Myocyte (in vitro differentiated cells): ENCODE measurements around the gene TBC1D7. TPM values are rescaled to one million over a fixed set of nuclear protein-coding genes. Genes with fewer than 3 reads are reported as not detected.
A peak's percentile ranks its signal among the peaks of the same experiment; 100 is the strongest.

Experiments used
- DNase-seq: peaks from one replicate; pipeline ENCODE4 v3.0.0-alpha.2; 2012; ENCODE audit warnings: low read depth
- total RNA-seq: library from RNA; depleted of rRNA; stranded (reverse); fragments of >200 nt; gene quantifications from 2 replicates; pipeline ENCODE4 v1.2.3, GENCODE V29; 2014

TBC1D7 gene
- total RNA-seq, 1 donor from 2014 or later, result 15.2 TPM

DNA sequence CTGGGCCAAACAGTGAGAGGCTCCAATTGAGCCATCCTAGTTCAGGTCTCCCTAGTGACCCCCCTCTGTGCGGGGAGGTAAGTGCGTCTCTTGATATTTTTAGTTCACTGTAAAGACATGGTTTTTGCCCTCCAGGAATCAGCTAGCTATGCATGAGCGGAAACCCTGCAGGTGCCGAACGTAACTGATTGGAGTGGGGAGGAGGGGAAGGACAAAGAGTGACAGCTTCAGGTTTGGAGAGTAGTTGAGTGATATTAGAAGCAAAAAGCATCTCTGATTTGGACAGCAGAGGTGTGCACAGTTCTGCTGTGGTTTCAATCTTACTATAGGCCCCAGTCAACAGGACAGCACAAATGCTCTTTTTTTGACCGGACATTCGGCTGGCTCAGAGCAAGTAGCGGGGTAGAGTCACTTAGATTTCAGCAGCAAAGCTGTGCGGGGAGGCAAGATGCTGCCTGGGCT, 31.8 kb downstream of the TBC1D7 start:
- DNase-seq, result no peak

DNA sequence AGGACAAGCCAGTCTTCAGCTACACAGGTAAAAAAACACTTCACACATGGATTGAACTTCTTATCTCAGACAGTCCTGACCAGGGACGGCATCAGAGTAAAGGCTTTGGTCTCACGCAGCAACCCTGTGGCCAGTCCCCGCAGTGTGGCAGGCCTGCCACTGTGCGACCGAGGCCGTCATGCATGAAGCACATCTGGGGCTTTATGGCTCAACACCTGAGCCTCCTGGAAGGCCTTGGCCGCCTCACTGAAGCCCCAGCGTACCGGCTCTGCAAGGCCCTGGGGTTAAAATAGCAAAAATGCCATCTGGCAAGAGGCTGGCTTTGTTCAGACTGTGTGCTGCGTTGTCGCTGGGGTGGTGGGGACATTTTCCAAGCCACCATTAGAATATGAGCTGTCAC, 32.8 kb downstream of the TBC1D7 start:
- no peak for DNase-seq

DNA sequence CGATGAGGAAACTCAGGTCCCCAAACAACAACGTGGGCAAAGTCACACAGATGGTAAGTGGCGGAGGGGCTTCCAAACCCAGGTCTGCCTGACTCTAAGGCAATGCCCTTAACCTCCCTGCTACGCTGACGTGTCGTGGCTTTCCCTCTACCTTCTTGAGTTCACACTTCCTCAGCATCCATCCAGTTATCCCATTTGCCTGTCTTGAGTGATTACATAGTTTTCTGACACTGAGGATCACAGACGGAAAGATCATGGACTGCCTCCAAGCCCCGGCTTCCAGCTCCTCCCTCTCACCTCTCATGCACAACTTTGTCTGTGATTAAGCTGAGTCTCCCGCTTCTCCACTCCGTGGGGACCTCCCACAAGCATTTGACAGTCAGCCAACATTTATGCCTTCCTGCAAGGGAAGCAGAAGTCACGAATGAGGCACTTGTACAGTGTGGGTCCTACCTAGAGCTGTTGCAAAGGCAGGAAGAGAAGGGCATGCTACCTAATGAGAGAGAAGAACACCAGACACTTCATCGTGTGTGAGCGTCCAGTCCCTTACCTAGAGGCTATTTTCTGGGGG, 33.8 kb downstream of the TBC1D7 start:
- no peak for DNase-seq

DNA sequence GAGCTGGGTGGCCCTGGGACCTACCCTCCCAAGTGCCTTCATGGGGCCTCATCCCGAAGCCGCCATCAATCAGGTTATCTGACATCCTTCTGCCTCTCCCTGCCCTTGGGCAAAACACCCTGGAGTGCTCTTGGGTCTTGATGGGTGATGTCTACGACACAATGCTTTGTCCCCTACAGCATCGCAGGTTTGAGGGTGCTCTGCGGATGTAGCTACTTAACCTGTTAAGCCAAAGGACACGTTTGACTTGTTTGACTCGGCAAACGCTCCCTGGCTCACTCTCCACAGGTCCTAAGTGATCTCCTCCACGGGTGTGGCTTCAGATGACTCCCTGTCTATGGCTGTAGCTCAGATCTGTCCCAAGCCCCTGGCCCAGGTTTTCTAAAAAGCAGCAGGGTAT, 35.6 kb downstream of the TBC1D7 start:
- DNase-seq, result no peak

DNA sequence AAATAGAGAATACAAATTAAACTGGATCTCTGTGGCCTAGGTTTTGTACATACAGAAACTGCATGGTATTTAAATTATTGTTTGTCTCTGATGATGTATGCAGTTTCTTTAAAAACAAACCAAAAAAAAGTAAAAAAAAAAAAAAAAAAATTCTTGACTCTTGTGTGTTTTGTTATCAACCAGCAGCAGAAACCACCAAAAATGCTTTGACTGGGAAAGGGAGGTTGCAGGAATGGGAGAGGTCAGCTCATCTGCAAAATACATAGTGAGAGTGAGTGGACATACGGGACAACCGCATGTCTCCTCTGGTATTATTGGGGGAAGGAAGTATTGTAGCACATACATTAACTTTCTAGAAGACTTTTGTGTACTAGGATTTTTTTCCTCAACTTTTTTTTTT, 38.0 kb downstream of the TBC1D7 start:
- DNase-seq, result no peak

DNA sequence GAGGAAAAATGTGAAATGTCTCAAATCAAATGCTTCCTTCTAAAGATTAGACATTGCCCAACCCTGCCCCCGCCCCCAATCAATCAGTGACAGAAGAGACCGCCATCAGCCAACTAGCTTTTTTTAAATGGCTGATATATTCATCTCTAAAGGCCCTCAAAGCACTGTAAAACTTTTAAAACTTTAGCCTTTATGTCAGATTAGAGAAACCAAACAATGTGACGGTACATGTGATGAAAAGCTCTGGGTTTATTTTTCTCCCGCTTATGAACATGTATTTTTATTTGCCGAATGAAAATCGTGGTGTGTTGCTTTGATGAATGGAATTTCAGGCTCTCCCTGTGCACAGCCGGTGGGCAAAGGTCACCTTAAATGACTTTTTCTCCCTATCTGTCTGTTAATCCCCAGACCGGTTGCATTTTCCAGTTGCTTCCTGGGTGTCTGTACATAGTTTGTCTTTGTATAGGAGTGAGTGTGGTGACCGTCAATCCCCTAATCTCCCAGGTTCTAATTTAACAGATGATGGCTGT, 38.5 kb downstream of the TBC1D7 start:
- DNase-seq, result no peak

DNA sequence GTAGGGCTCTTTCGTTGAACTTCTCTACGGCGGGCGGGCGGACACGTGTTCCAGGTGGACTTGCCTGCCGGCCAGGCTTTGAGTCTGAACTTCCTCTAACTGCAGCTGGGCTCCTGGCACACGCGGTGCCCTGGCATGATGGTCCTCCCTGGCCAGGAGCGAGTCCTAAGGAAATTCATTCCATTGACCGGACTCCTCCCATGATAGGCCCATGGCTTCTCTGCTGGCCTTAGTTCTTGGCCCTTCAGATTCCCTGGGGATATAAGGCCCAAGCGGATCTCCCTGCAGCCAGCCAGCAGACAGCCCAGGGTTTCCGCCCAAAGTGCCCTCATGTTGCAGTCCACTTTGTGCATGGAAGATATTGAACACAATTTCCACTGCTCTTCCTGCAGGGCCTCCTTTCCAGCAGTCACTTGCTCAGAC, 39.4 kb downstream of the TBC1D7 start:
- DNase-seq, result no peak

DNA sequence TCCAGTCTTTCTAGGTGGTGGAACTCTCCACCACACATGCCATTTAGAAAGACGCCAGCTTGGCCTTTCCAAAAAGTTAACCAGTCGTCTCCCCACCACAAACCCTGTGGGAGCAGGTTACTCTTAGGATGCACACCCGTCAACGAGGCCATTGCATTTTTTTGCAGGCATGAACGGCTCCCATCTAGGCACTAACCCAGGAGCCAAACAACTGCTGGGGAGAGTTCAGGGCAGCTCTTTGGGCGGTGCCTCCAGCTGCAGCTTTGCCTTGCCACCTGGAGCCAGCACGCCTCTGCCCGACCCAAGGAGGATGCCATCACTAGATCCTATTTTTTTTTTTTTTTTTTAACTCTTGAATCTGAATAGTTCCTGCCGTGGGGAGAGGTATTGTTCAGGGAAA, 39.9 kb downstream of the TBC1D7 start:
- DNase-seq, result no peak

DNA sequence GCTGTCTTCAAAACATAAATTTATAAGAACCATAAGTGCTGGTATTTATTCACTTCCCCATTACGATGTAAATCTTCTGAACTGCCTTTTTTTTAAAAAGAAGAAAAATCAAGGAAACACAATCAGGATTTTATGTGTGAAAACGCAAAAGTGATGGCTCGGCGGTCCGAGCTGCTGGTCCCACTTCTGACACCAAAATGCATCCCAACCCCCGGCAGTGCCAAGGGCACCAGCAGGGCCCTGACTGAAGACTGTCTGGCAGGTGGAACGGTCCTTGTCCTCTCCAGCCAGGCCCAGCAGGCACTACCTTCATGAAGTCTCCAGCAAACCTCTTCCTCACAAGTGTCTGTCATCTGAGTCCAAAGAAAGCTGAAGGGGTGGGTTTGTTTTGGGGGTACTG, 41.2 kb downstream of the TBC1D7 start:
- no peak for DNase-seq

DNA sequence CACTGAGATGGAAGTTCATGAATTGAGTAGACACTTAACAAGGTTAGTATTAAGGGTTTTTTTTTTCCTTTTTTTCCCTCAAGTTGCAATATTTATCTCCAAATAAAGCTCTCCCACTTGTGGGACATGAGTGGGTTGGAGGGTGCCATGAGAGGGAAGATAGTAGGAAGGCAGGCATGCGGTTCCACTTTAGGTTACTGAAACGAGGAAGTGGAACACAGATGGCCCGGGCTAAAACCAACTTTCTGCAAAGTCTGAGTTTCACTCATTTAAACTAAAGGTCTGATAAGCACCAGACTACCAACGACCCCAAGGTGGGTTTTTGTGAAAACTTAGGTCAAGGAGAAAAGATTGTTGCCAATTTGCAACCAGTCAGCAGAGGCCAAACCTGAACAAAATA, 42.2 kb downstream of the TBC1D7 start:
- DNase-seq, result no peak

DNA sequence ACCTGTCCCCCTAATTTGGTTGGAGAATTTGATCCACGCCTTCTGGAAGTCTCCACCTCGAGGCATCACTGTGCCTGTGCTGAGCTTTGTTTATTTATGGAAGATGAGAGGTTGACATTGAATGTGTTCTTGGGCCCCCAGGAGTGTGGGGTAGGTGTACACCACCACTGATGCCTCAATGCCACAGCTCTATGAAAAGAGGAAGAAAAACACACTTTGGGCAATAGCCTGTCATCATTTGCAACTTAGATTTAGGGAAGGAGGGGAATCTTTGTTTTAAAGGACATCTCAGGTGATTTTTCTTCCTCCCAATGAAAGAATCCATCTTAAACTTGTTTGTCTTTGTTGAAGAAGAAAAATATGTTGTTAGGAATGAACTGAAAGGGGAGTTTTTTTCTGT, 42.6 kb downstream of the TBC1D7 start:
- no peak for DNase-seq

DNA sequence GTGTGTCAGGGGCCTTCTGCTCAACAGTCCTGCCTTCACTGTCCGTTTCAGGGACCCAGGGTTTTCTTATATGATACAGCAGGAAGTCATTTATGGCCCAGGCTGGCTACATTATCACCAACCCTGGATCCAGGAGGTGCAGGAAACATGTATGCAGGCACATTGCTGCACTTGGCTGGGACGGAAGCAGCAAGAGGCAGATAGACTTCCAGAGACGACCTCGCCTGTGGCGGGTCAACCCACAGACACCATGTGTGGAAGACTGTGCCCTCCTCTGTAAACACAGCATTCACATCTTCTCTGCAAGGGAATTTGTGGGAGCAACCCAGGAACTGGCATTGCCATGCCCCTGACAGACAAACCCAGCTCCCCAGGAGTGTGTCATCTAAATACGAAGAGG, 43.7 kb downstream of the TBC1D7 start:
- no peak for DNase-seq

DNA sequence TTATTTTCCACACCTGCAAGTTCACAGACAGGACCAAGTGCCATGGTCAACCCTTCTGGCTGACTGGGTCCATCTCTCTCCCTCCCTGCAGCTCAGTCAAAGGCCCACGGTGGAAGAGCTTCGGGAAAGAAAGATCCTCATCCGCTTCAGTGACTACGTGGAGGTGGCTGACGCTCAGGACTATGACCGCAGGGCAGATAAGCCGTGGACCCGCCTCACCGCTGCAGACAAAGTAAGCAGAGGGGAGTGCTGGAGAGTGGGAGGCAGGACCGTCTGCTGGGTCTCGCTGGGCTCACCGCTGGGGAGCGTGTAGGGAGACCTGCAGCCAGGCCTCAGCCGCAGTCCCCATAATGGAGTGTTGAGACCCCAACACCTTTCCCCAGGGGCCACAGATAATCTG, 45.0 kb downstream of the TBC1D7 start:
- no peak for DNase-seq

DNA sequence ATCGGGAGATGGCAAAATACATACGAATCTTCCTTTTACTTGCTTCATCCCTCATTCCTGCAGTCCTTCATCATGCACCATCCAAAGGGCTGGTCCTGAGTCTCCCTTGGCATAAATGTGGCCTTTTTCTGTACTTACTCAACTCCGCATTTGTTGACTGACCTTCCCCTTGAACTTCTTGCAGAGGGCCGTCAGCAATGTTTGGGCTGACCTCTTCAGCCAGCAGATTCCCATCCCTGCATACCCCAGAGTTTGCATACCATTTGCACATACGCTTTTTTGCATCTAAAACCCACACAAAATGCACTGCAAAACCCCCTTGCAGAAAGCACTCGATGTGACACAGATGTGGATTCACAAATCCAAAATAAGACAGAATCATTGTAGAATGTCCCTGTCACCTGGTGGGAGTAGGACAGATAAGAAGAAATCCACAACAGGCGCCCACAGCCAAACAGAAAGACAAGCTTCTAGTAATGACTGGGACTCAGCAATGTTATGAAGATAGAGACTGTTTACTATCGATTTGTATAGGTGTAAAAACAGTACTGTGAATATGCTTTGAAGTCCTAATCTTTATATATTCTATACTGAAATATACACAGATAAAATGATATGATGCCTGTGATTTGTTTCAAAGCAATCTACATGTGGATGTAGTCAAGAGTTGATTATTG, 45.8 kb downstream of the TBC1D7 start:
- DNase-seq, result no peak

DNA sequence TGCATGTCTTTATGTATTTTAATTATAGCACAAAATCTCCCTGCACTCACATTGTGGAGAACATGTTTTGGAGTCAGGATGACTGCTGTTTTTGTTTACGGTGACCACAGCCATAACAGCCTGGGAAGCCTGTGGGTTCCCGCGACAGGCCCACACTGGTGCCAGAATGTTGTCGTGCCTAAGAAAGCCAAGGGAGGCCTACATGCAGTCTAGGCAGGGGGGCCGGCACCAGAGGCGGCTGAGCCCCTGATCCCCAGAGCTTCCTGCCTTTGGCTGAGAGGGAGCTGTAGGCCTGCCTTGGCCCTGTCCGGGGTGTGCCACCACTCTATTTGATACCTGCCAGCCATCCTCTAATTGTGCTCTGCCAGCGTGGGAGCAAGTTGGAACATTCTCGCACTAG, 46.7 kb downstream of the TBC1D7 start:
- peak; percentile 28 for DNase-seq

DNA sequence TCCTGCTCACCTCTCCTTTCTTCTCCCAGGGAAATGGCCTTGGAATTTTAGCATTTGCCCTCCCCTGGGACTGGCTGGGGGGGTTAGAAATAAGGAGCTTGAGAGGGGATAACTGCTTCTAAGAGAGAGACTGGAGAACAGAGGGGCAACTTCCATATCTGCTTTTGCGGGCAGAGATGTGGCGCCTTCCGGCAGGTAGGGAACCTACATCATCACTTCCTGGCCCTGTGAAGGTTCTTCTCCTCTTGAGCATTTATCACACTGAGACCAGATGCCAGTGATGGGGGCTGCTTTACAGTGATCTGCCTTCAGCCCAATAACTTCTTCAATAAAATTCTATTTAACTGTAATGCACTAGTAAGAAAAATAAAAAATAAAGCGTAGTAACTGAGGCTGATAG, 48.1 kb downstream of the TBC1D7 start:
- DNase-seq, result no peak

DNA sequence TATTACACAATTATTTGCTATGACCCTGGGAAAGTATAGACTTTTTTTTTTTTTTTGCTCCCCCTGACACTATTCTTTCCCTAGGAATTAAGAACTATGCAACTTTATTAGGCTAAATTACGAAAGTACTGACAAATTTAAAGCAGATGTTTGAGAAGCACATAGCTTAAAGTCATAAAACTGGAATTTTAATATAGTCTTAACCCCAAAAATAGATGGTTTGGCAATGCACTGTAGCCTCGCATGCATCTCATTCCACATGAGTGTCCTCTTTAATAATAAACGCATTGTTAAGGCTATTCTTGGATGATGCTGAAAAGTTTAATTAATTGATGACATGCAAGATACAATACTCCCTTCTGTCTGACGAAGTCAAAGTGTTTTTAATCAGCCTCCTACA, 49.3 kb downstream of the TBC1D7 start:
- DNase-seq, result no peak

DNA sequence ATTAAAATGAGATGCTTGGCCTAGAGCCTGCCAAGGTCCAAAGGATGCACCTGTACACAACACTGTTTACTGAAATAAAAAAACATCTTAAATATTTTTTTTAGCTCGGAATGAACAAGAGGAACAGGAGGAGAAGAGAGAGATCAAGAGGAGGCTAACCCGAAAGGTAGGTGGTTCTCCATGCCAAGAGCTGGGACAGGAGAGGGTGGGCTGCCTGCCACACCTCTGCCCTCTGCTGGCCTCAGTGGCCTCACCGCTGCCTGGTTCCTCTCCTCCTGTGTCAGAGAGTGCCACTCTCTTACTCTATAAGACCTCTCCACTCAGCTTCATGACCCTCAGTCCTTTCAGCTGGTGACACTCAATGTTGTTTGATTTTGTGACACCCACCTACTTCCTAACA, 50.2 kb downstream of the TBC1D7 start:
- DNase-seq, result no peak

DNA sequence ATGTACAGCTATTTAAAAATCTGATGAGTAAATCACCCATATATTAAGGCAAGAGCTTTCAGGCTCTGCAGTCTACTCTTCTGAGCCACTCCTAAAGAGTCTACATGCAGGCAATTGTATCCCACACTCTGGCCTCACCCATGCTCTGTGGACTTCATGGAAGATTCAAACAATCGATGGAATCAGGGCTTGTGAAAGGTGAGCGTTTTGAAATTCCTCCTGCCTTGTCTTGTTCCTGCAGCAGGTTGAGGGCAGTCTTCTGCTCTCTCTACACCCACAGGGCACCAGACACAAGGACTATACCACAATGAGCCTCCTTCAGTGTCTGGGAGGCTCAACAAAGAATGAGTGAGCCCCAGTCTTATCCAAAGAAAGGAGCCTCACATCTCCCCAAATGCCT, 51.1 kb downstream of the TBC1D7 start:
- DNase-seq, result no peak

DNA sequence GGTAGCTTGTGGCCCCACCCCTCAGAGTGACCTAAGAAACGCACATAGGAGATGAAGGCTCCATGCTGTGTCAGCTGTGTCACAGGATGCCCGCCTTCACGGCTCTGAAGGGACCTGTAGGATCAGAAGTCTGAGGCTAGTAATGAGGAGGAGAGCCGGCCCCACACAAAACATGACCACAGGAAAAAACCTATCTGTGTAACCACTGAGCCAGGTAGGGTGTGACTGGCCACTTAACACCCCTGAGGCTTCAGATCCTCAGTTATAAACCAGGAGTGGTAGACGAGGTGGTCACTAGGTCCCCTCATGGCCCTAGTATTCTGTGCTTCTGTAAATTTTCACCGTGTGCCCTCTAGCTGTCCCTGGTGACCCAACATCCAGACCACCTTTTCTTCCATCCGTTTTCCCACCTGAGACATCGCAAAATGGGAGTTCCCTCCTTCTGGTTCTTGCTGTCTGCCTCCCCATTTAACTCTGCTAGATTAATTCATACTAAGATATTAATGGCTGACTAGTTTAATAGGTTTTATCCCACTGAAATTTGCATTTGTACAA, 52.8 kb downstream of the TBC1D7 start:
- DNase-seq, result no peak

DNA sequence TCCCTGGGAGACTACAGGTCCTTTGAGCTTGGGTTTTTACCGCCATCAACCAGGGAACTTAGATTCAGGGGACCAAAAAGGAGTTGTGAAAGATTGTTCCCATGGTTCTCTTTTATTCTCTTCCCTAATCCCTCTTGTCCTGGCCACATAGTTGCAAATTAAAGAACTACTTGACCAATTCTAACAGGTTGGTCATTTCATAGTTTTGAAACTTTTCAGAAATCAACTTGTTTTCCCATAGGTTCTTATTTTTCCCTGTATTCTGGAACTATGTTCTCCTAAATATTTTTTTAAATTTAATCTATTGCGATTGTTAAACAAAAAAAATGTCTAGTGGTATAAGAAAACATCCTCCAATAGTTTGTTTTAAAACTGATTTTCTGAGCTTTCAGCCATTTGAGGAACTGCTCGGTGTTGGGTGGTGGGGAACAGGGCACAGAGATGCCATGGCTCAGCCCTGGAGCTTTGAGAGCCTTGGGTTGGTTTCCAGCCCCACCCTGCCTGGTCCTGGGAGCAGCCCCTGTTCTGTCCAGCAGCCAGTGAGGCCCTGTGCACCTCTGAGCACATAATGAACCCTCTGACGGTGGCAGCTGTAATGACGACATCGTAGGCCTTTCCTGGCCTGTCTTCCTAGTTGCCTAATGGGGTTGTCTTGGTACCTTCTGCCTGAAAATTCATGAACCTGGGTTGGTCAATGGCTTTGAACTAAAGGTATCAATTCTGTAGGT, 53.5 kb downstream of the TBC1D7 start:
- no peak for DNase-seq
